NCI-H510A (cell line): ENCODE results near the gene KLHL30.
"Not testable (repeated sequence)": the region's sequence is repeated elsewhere in the genome, so short reads cannot be mapped to it uniquely, and the experiment has no call there.

Source experiments
- DNase-seq: peaks from one replicate; lab custom pipeline; 2025; lab: John Stamatoyannopoulos, UW

The KLHL30 gene

GRCh38 chr2:238161291-238162051 lies 23.0 kb downstream of the KLHL30 start:
- DNase-seq, result no peak

GRCh38 chr2:238162251-238162845 lies 23.9 kb downstream of the KLHL30 start:
- DNase-seq, result no peak

- DNase-seq, result no peak
These were observed 24.5 kb downstream of the KLHL30 start for GRCh38 chr2:238162846-238163441.

GRCh38 chr2:238163481-238164198 lies 25.2 kb downstream of the KLHL30 start:
- DNase-seq, result no peak

GRCh38 chr2:238164906-238165287 lies 26.4 kb downstream of the KLHL30 start:
- no peak for DNase-seq

- DNase-seq, result no peak
These were observed 26.9 kb downstream of the KLHL30 start for GRCh38 chr2:238165288-238165921.

- DNase-seq, result no peak
These were observed 28.2 kb downstream of the KLHL30 start for GRCh38 chr2:238166391-238167343.

- no peak for DNase-seq
These were observed 28.9 kb downstream of the KLHL30 start for GRCh38 chr2:238167344-238167715.

GRCh38 chr2:238167761-238168160 lies 29.3 kb downstream of the KLHL30 start:
- no peak for DNase-seq

GRCh38 chr2:238168196-238169047 lies 30.0 kb downstream of the KLHL30 start:
- DNase-seq, result no peak

GRCh38 chr2:238169048-238169707 lies 30.7 kb downstream of the KLHL30 start:
- DNase-seq, result no peak

GRCh38 chr2:238169708-238170251 lies 31.3 kb downstream of the KLHL30 start:
- no peak for DNase-seq

GRCh38 chr2:238170386-238171071 lies 32.1 kb downstream of the KLHL30 start:
- DNase-seq, result no peak

GRCh38 chr2:238171072-238171431 lies 32.6 kb downstream of the KLHL30 start:
- not testable (repeated sequence) for DNase-seq

- DNase-seq, result no peak
These were observed 33.2 kb downstream of the KLHL30 start for GRCh38 chr2:238171575-238172187.

GRCh38 chr2:238172439-238172838 lies 34.0 kb downstream of the KLHL30 start:
- DNase-seq, result no peak

GRCh38 chr2:238173692-238174091 lies 35.2 kb downstream of the KLHL30 start:
- DNase-seq, result no peak

- peak; percentile 38 for DNase-seq
These were observed 35.8 kb downstream of the KLHL30 start for GRCh38 chr2:238174291-238174690.
